K562 treated with DMSO at 1 percent for 12 hours (cell line): ENCODE measurements around the gene KATNB1. TPM values are rescaled to one million over a fixed set of nuclear protein-coding genes. Genes with fewer than 3 reads are reported as not detected.

Experiments
- total RNA-seq: library from RNA; unstranded; fragments of 300-600 nt; gene quantifications from 2 replicates; pipeline ENCODE4 v1.2.3, GENCODE V29; 2022; ENCODE audit not compliant: insufficient read depth

Gene KATNB1
- total RNA-seq, result 29.3 and 30.0 TPM in 2 replicates

GRCh38 chr16:57735755-57736418 lies at the start of gene KATNB1:
KATNB1 (plus strand) TSS chr16:57735770; CDS start chr16:57737244, 1,474 bp downstream.

GRCh38 chr16:57694725-57695679 lies 40.6 kb upstream of the KATNB1 start, which contains the start of gene DRC7:
DRC7 (plus strand) TSS chr16:57694806; CDS start chr16:57697950, 3,144 bp downstream.

GRCh38 chr16:57802341-57803133 lies 67.0 kb downstream of the KATNB1 start, which contains the start of gene KIFC3:
KIFC3 (minus strand) TSS chr16:57802491; CDS start chr16:57798243, 4,248 bp downstream.

Other genes with a start within 250 kb of the KATNB1 start
- gene DOK4, start 249.3 kb upstream of the KATNB1 start, total RNA-seq, result 7.6 and 18.3 TPM in 2 replicates
- 4.5 and 5.0 TPM in 2 replicates for gene CCDC102A, start 199.2 kb upstream of the KATNB1 start, total RNA-seq
- 0.28 and 1.8 TPM in 2 replicates for gene ADGRG5, start 193.1 kb upstream of the KATNB1 start, total RNA-seq
- 0.22 and 0.57 TPM in 2 replicates for gene ADGRG1, start 107.1 kb upstream of the KATNB1 start, total RNA-seq
- gene ADGRG3, start 67.5 kb upstream of the KATNB1 start, total RNA-seq, result 1.8 TPM in 1 of 2 replicates, not detected in the other
- 0.48 TPM in 1 of 2 replicates, not detected in the other for gene DRC7, start 41.0 kb upstream of the KATNB1 start, total RNA-seq
- 61.0 and 64.2 TPM in 2 replicates for gene KIFC3, start 66.7 kb downstream of the KATNB1 start, total RNA-seq
- gene CNGB1, start 235.4 kb downstream of the KATNB1 start, total RNA-seq, result not detected in 2 replicates